Cardiac fibroblast (primary cell): ENCODE data around the gene PPP2R2C.

Source experiments
- DNase-seq, 2 donors: peaks; one replicate each; pipeline versions ENCODE4 v3.0.0 to v3.0.0-alpha.2; 2010; ENCODE audit warnings: low read depth in 2 of 2
- H3K4me3 ChIP-seq, 2 donors: replicated peaks in 1 of 2; 1 replicate in 1 of 2; 2 replicates in 1 of 2; pipeline ENCODE4 v1.5.1; 2011; ENCODE audit warnings: low read depth in 2 of 2, low read length in 2 of 2, mild to moderate bottlenecking in 2 of 2, moderate library complexity in 1 of 2
- CTCF ChIP-seq: IDR thresholded peaks from one replicate; pipeline ENCODE4 v1.5.1; 2011; ENCODE audit warnings: low read depth, mild to moderate bottlenecking, low read length, inconsistent platforms

The PPP2R2C gene

GRCh38 chr4:6513678-6514077 lies 41.3 kb upstream of the PPP2R2C start:
- no peak for TF ChIP-seq CTCF
- DNase-seq, result no peak
- H3K4me3 ChIP-seq, result no peak overlapping the region

GRCh38 chr4:6509587-6509986 lies 37.2 kb upstream of the PPP2R2C start:
- TF ChIP-seq CTCF, result no peak

GRCh38 chr4:6507345-6507744 lies 34.9 kb upstream of the PPP2R2C start:
- TF ChIP-seq CTCF, result no peak
- H3K4me3 ChIP-seq, result no peak overlapping the region
- DNase-seq, result no peak

More at GRCh38 chr4:6509587-6509986, 37.2 kb upstream of the PPP2R2C start:
- H3K4me3 ChIP-seq, result no peak overlapping the region
- no peak for DNase-seq

GRCh38 chr4:6506616-6507140 lies 34.3 kb upstream of the PPP2R2C start:
- H3K4me3 ChIP-seq, result no peak overlapping the region
- no peak for TF ChIP-seq CTCF
- no peak for DNase-seq

- no peak overlapping the region for H3K4me3 ChIP-seq
- TF ChIP-seq CTCF, result no peak
- no peak for DNase-seq
Measured at GRCh38 chr4:6504900-6505496, 32.6 kb upstream of the PPP2R2C start.

GRCh38 chr4:6502747-6503465 lies 30.5 kb upstream of the PPP2R2C start:
- TF ChIP-seq CTCF, result no peak
- H3K4me3 ChIP-seq, result no peak overlapping the region
- no peak for DNase-seq
